ENCODE measurements around the gene PKP1.

Gene PKP1

GRCh38 chr1:201261771-201262547 lies 21.3 kb upstream of the PKP1 start:
- DNase-seq = no peak

GRCh38 chr1:201262963-201263608 lies 20.2 kb upstream of the PKP1 start:
- no peak for DNase-seq

GRCh38 chr1:201264072-201264471 lies 19.2 kb upstream of the PKP1 start:
- DNase-seq = no peak

GRCh38 chr1:201264554-201264953 lies 18.8 kb upstream of the PKP1 start:
- DNase-seq = no peak

GRCh38 chr1:201265756-201266155 lies 17.6 kb upstream of the PKP1 start:
- no peak for DNase-seq

- no peak for DNase-seq
These were observed 17.0 kb upstream of the PKP1 start for GRCh38 chr1:201266276-201266675.

DNA sequence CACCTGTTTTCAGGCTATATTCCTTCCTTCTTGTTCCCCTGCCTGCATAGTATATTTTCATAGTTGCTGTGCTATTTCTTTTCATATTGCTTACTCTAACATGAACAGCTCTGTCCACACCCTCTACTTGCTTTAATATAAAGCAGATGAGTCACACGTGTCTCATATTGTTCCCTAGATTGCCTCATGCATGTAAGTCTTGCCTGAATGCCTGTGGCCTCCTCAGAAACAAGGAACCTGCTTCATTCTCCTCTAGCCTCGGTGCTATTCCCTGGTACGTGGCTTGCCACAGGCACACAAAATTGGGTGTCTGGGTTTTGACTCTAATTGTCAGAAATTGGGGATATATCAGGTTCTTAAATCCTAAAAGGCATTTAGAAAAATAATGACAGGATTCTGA lies 16.5 kb upstream of the PKP1 start:
- DNase-seq = no peak

- DNase-seq = no peak
These were observed 15.7 kb upstream of the PKP1 start for GRCh38 chr1:201267481-201268229.

DNA sequence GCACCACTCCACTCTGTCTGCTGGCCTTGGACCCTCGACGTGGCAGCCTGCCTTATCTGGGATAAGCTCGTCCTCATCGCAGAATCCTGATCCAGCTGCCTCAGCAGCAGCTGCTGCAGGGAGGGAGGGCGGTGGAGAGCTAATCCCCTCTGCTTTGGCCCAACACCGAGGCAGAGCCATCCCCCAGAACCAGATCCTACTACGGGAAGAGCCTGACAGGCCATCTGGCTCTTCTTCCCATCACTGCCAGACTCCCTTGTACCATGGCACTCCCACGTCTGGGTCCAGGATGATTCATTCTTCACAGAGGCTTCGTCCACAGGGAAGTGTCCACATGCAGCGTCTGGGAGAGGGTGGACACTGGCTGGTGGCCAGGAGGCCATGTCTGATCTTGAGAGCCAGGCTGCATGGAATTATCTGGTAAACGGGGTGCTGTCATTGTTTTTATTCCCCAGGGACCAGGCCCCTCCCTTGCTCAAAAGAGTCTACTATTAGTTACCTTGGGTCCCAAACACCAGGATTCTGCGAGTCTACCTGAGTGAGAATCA lies 14.6 kb upstream of the PKP1 start:
- DNase-seq = no peak

- no peak for DNase-seq
These were observed 14.0 kb upstream of the PKP1 start for GRCh38 chr1:201269281-201269680.

GRCh38 chr1:201269900-201270410 lies 13.4 kb upstream of the PKP1 start:
- DNase-seq = no peak

GRCh38 chr1:201270616-201271390 lies 12.5 kb upstream of the PKP1 start:
- DNase-seq = no peak

GRCh38 chr1:201272799-201273198 lies 10.5 kb upstream of the PKP1 start:
- no peak for DNase-seq

GRCh38 chr1:201274616-201275252 lies 8.6 kb upstream of the PKP1 start:
- no peak for DNase-seq

DNA sequence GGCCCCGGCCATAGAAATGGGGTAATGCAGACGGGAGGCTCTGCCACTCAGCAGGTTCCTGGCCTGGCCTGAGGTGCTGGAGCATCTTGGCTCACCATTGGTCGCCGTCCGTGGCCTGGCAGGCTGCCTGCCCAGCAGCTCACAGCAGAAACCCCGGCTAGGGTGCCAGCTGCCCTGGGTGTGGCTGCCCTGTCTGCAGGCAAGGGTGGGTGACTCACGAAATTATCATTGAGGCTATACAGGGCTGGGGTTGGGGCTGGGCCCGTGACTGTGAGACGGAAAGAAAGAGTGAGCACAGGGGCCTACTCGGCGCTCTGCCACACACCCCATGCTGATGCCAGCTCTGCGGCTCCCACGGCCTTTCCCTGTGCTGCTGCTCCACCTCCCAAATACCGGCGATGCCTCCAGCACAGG lies 8.0 kb upstream of the PKP1 start:
- no peak for DNase-seq

DNA sequence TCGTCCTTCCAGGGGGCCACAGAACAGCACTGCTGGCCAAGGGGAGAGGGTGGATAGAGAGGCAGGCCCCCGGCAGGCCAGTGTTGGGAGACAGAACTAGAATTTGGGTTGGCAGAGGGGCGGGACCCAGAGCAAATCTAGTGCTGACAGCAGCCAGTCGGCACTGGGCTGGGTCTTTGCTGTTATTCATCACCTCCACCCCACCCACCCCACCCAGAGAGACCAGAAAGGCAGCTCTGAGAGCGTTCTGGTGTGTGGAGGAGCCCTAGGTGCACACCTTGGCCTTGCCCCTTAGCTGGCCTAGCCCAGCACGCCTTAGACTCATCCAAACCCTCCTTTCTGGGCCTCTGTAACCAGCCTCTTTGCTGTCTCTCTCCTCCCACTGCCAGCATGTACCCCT lies 6.4 kb upstream of the PKP1 start:
- DNase-seq = no peak

GRCh38 chr1:201277441-201277840 lies 5.9 kb upstream of the PKP1 start:
- no peak for DNase-seq

GRCh38 chr1:201279313-201279712 lies 4.0 kb upstream of the PKP1 start:
- no peak for DNase-seq

DNA sequence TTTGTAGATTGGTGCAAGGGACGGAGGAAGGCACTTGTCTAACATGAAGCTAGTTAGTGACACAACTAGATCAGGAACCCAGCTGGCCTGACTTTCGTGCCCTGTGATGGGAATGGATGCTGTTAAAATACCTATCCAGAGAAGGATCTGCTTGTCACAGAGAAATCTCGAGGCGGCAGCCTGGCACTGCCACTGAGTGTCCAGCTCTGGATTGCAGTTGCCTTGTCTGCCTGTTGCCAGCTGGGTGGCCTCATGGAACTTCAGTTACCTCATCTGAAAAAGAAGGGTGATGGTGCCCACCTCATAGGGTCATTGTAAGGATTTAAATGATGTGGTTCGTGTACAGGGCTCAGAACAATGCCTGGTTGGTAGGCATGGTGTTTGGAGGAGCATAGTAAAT lies 2.4 kb upstream of the PKP1 start:
- DNase-seq = no peak

GRCh38 chr1:201281573-201281972 lies 1.7 kb upstream of the PKP1 start:
- DNase-seq = no peak

- DNase-seq = no peak
These were observed 1.1 kb upstream of the PKP1 start for GRCh38 chr1:201282216-201282615.
